HG03571 (cell line): Measurements from ENCODE around the gene ZNF329.

Source experiments
- ATAC-seq: cut with Tn5 transposase; IDR thresholded peaks from one replicate; pipeline ENCODE4 v1.9.1; 2021; ENCODE audit not compliant: unreplicated experiment

The ZNF329 gene

DNA sequence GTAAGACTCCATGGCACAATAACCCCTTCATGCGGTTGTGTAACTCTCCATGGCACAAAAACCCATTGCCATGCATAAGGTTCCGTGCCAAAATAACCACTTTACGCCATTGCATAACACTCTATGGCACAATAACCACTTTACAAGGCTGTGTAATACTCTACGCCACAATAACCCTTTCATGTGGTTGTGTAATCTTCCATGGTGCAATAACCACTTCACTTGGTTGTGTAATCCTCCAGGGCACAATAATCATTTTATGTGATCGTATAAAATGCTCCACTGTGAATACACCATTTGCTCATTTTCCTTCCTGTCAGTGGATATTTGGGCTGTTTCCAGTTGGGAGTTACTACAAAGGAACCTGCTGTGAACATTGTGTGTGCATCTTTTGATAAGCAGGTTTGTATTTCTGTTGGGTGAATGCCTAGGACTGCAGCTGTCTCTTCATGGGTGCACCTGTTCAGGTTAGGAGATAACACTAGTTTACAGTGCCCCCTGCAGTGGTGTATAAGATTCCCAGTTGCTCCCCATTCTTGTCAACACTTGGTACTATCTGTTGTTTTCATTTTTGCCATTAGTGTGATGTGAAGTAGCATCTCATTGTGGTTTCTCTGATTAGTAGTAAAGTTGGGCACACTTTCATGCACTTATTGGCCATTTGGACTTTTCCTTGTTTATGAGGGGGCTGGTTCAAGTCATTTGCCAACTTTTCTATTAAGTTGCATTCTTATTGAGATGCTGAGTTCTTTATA, 31.4 kb downstream of the ZNF329 start:
- no peak for ATAC-seq

DNA sequence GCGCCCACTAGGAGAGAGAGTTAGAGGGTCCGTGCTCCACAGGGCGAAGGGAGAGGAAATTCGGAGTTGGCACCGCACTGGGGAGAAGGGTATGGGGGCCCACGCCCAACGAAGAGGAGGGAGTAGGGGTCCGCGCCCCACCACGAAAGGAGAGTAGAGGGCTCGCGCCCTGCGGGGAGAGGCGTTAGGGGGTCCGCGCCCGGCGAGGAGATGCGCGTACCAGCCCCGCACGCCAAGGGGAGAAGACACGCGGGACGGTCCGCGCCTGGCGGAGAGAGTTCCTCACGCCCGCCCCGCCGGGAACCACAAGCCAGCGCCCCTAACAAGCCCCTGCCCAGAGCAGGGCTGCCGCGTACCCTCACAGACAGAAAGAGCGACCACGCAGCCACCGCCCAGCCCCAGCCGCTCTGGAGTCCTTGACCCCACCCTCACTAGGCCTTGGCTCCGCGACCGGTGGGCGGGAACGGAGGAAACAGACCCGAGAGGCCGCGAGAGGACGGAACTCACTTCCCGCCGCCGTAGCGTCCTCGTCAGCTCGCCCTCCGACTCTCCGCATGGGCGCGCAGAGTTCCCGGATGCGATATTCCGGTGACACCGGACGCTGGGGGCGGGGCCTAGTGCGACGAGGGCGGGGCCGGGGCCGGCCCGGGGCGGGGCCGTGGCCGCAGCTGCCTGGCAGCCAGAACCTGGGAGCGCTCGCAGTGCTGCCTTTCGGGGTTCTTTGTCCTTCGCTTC, 32.6 kb downstream of the ZNF329 start:
- ATAC-seq = no peak

DNA sequence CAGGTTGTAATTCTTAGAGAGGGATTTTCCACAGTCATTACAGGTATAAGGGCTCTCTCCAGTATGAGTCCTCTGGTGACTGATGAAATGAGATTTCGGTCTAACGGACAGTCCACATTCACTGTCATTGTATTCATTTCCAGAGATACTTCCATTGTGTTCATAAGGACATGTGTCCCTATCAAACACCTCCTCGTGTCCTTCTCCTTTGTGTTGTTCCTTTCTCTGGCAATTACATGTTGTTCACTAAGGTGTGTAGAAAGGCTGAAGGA, 42.1 kb downstream of the ZNF329 start:
- no peak for ATAC-seq

DNA sequence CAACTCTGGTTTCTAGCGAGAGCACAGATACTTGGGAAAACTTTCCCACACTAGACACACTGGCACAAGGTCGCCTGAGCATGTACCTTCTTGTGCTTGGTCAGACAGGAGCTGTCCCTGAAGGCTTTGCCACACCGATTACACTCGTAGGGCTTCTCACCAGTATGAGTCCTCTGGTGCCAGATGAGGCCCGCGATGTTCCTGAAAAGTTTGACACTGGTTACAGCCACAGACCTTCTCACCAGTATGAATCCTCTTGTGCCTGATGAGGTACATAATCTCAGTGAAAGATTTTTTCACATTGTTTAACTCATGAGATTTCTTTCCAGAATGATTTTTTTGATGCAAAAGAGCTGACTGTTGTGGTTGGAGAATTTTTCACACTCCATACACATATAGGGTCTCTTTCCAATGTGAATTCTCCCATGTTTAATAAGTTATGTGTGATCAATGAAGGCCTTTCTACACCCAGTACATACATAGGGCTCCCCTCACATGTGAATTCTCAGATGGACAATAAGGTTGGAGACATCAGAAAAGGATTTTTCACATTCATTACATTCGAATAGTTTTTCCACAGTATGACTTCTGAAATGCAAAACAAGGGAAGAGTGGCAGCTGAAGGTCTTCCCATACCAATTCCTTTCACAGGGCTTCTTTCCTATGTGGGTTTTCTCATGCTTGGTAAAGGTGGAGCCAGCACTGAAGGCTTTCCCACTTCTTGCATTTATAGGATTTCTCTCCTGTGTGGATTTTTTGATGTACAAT, 42.6 kb downstream of the ZNF329 start:
- no peak for ATAC-seq

DNA sequence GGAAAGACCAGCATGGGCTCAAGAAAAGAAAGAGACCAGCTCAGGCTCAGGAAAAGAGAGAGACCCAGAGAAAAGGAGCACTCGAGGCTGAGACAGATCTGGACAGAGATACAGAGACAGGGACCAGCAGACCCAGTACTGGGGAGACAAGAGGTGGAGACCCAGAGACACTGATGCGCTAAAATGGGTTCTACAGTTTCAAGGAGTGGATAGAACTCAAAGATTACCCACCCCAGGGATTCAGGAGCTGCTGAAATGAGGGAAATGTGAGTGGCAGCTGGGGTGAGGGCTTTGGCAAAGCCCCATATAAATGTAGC, 51.9 kb downstream of the ZNF329 start:
- no peak for ATAC-seq

DNA sequence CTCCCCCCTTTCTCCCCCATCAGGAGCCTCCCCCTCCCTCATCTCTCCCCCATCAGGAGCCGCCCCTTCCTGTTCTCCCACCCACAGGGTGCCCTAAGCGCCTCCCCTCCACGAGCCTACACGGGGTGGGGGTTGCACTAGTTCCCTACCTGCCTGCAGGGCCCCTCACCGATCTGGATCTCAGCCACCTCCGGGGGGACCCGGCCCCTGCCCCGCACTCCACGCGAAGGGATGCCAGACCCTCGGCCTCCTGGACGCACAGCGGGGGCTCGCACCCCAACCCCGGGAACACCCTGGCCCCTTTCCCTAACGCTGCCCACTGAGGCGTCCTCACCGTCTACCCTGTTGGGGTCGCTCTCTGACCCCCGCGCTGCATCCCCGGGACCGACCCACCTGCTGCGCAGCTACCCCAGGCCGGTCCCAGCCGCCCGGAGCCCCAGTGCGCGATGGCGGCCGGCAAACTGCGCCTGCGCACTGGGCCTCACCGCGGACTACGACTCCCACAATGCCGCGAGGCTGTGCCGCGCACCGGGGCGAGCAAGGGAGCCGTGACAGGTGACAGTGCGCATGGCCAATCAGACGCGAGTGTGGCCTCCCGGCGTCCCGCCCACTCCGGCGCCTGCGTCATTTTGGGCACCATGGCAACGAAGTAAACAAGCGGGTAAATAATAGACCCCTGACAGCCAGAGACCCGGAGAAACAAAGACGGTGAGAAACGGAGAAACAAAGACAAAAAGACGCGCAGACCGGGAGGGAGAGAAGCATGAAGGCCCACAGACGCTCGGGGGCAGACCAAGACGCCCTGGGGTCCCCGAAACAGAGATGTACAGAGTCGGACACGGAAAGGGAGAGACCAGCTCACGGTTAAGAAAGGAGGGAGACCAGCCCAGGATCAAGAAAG, 52.6 kb downstream of the ZNF329 start, which contains the start of gene ZSCAN18:
Gene ZSCAN18, minus strand, starts transcription at position 451 of the 901 bp plus-strand sequence. CDS start 7,964 bp downstream, outside the sequence.
- ATAC-seq = peak; percentile 59

DNA sequence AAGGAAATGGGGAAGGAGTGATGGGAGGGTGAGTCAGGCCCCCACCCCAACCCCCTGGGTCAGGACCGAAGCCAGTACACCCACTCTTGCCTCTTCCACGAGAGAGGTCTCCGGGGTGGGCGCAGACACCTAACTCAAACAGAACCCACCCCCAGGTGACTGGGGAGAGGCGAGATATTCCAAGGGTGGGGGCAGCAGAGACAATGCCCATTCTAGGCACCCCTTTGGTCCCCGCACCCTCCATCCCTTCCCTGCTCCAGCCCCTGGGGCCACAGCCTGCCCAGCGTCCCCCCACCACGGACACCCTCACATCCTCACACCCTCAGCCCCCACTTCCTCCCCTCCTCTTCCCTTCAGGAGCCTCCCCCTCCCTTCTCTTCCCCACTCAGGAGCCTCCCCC, 53.2 kb downstream of the ZNF329 start:
- ATAC-seq = no peak

DNA sequence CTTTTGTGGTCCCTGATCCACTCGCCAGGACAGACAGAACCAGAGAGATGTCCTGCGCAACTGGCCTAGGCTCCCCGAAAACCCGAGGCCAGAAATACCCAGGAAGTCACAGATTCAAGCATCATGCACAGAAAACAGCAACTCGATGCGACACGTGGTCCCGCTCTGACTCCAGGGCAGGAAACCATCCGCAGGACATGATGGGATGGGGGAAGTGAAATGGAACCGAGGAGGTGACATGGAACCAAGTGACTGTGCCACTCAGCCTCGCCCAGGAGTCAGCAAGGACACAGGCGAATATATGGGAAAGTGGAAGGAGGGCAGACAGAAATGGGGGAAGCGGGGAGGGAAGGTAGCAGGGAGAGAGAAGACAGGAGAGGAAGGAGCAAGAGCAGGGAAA, 53.7 kb downstream of the ZNF329 start:
- no peak for ATAC-seq

DNA sequence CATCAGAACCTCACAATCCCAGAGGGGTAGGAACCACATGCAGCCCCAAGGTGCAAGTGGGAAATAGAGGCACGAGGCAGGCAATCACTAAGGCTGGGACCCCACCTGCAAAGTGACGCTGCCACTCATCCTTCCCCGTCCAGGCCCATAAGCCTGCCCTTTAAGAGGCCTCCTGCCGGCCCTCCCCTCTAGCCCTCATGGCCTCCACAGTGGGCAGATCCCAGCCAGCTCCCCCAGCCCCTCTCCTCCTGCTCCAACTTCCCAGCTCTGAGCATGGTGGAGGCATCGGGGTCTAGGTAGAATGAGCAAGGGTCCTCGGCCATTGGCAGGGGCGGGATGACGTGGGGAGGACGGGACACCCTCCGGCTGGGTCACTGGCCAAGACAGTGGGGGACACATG, 55.3 kb downstream of the ZNF329 start:
- no peak for ATAC-seq

DNA sequence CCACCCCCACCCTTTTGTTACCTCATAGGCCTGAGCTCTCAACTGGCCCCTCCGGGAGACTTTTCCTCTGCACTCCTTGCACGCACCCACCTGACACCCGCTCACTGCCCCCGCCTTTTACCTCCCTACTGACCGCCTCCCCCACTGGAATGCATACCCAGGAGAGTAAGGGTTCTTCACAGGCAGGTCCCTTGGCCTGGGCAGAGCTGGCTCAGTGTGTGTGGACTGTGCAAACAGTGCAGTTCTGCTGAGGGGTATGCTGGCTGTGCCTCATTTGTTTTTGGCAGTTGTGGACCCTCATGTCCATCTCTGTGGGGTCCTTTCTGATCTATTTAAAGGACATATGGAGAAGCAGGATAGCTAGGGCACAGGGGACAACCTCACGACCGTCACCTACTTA, 57.5 kb downstream of the ZNF329 start:
- ATAC-seq = no peak

DNA sequence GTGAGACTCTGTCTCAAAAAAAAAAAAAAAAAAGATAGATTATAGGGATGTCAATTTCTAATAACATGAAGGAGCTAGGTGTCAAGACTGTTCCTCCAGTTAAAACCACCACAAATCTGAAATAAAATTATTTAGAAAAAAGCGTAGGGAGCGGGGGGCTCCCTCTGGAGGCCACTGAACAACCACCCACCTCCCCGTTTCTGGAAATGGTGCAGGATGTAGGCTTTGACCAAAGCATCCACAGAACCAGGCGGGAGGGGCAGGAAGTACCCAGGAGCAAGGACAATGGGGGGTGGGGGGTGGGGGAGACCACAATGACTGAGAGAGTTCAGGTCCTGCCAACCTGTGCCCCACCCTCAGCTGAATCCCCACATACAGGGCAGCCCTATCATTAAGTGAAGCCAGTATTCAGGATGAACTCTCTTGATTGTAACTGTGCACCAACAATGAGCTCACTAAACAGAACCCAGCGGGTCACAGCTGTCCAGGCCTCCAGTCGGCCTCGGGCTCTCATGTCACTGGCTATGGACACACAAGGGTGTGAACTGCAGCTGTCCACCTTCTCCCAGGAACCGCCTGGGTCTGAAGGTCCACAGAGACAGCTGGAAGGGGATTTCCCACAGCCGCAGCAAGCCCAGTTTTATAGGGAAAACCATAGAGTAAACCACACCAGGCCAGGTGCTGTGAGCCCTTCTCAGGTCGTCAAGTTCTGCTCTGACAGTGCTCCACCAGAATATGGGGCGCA, 59.2 kb downstream of the ZNF329 start:
- ATAC-seq = no peak

DNA sequence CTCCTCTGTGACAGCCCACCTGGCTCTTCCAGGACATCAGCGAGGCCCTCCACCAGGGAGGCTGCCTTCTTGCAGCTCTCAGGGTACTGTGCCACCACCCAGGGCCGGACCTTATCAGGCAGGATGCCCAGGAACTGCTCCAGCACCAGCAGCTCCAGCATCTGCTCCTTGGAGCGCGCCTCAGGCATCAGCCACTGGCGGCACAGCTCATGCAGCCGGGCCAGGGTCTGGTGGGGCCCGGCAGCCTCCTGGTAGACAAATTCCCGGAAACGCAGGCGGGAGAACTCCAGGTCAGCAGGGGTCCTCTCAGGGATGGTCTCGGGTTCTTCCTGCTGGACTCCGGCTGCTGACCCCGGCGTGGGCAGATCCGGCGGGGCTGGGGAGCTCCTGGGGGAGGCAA, 60.7 kb downstream of the ZNF329 start:
- no peak for ATAC-seq

DNA sequence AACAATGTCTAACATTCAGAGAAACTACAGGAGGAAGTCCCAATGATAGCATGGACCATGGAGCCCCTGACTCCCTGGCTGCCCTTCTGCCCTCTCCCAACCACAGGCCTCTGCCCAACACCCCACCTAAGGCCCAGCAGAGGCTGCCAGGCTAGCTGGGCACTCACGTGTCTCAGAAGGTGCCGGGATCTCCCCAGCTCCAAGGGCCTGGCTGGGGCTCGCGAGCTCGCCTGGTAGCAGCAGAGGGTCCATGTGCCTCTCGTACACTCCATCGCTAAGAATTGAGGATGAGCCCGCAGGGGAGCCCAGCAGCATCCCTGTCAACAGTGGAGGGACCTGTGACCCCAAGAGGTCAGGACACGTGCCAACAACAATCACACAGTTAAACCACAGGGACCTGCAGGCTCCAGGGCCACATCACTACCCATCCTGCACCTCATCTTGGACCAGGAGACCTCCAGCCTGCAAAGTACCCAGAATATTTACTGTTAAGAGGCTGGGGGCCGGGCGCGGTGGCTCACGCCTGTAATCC, 62.0 kb downstream of the ZNF329 start:
- no peak for ATAC-seq

DNA sequence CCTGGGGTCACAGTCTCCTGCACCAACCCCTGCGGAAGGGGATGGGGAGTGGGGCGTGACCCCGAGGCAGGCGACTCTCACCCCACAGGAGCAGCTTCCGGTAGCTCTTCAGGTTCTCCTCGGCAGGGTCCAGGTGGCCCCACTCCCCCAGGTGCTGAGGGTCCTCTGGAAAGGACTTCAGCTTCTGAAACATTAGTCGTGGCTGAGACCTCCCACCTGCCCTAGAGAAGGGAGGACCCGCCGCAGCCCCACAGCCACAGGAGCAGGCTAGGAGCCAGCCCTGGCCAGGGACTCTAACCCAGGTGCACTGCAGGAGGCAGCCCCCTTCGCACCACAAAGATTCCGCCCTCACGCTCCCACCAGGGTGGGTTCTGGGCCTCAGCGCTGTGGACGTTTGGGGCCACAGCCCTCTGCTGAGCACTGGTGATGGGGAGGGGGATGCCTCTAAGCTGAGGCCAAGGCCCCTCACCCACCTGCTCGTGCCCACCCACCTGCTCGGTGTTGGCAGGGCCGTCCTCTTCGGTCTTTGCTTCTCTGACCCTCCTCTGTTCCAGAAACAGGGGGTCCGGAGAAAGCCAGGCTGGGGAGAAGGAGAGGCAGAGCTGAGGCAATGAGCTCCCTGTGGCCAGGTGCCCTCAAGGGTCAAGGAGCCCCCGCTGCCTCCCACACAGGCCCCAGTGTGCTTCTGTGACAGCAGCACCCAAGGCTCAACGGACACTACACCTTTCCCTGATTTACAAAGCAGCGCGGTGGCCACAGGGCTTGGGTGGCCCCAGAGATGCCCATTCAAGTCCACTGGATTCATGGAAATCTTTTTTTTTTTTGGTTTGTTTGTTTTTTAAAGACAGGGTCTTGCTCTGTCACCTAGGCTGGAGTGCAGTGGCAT, 63.5 kb downstream of the ZNF329 start:
- no peak for ATAC-seq

DNA sequence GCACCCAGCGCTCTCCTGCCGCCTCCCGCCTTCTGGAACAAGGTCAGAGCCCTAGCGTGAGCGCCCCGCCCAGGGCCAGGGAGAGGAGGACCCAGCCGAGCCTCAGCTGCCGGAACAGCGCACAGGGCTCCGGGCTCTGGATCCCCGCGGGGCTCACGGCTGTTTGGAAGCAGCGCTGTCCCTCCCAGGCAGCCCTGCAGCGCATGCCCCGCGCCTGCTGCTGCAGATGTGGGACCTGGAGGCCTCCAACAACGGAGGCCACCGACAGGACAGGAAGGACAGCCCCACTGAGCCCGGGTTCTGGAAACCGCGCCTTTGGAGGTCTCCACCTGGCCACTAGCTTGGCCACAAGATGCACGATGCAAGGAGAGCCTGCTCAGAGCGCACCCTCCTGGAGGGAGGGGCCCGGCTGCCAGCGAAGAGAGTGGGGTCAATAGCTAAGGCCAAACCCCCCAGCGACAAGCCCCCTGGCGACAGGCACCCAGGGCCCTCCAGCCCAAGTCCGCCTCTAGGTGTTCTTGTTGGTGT, 65.2 kb downstream of the ZNF329 start:
- no peak for ATAC-seq

DNA sequence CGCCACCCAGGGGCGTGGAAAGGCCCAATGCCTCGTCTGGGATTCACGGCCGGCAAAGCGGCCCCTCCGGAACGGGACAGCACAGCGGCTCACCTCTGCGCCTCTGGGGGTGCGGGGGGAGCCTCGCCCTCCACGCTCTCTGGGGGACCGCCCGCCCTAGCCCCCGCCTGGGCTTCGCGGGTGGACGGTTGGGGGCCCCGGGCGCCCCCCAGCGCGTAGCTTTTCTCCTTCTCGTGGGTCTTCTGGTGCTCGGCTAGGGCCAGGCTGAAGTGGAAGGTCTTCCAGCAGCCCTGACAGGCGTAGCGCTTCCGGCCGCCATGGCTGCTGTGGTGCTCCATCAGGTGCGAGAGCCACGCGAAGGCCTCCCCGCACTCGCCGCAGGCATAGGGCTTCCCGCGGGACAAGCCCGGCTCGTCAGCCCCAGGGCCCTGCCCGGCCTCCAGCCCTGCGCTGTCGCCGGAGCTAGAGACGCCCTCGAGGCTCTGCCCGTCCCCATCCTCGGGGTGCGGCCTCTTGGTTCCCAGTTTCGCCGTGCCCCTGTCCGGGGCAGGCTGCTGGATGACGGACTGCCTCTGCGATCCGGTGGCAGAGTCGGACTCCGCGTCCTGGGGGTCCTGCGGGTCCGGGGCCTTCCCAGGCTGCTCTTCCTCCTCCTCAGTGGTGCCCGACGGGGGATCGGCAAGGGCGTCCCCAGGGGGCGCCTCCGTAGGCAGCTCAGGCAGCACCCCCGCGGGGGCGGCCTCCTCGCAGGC, 65.8 kb downstream of the ZNF329 start:
- no peak for ATAC-seq

DNA sequence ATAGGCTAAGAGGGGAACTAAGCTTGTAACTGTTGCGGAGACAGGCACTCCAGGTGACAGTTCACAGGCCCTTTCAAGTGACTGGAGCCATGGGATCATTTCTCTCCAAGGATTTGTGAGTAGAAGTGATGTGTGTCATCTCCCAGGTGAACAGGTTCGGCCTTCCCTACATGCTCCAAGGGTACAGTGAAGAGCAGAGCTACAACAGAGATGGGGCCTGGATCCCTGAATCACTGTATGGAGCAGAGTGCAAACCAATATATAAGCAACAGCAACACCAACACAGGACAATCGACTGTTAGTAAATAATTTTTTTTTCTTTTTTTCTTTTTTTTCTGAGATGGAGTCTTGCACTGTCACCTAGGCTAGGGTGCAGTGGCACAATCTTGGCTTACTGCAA, 67.6 kb downstream of the ZNF329 start:
- no peak for ATAC-seq

DNA sequence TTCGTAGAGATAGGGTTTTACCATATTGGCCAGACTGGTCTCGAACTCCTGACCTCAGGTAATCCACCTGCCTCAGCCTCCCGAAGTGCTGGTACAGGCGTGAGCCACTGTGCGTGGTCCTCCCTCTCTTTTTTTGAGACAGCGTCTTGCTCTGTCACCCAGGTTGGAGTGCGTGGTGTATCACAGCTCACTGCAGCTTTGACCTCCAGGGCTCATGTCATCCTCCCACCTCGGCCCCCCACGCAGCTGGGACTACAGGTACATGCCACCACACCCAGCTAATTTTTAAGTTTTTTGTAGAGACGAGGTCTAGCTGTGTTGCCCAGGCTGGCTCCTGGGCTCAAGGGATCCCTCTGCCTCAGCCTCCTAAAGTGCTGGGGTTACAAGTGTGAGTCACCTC, 70.8 kb downstream of the ZNF329 start:
- ATAC-seq = no peak
